NCI-H446 (cell line): ENCODE results near the gene GRK4.

ENCODE experiments used
- DNase-seq, 2 experiments: peaks; one replicate each; lab custom pipeline; 2025; lab: John Stamatoyannopoulos, UW

The GRK4 gene

DNA sequence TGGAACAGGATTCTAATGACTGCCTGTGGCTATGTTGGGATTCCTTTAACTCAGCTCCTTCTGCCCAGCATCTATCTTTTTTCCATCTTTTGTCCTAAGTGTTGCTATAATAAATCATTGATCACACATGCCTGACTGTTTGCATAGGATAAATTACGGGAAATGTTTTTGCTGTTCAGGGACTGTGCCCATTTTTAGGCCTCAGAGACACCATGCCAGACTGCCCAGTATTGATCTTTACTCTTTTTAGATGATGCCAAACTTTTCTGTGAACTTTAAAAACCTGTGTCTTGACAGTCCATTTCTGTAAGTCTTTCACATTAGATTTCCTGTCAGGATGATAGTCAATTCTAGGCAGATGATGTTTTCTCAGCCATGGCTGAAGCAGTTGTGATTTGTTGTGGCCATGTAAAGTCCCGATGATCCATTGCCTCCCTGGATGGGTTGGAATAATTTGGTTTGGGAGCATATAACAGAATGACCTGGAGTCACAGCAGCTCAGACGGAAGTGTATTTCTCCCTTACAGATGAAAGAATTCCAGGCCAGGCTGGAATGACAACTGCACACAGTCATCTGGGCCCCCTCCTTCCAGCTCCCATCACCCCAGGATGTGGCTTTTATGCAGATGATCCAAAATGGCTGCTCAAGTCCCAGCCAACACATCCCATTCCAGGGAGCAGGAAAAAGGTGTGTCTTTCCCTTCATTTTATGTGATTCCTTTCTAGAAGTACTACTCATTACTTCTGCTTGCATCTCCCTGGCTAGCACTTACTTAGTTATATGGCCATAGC lies 107.5 kb downstream of the GRK4 start:
- DNase-seq: no peak

DNA sequence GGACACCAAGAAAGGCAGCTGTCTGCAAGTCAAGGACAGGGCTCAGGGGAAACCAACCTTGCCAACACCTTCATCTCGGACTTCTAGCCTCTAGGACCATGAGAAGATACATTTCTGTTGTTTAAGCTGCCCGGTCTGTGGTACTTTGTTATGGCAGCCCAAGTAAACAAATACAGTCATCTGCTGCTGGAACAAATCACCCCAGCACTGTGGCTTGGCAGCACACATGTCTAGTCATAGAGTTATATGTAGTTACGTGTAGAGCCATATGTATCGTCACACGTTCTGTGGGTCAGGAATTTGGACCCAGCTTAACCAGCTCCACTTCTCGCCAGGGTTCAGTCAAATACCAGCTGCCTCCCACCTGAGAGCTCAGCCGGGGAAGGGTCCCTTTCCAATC lies 108.4 kb downstream of the GRK4 start:
- DNase-seq: no peak

DNA sequence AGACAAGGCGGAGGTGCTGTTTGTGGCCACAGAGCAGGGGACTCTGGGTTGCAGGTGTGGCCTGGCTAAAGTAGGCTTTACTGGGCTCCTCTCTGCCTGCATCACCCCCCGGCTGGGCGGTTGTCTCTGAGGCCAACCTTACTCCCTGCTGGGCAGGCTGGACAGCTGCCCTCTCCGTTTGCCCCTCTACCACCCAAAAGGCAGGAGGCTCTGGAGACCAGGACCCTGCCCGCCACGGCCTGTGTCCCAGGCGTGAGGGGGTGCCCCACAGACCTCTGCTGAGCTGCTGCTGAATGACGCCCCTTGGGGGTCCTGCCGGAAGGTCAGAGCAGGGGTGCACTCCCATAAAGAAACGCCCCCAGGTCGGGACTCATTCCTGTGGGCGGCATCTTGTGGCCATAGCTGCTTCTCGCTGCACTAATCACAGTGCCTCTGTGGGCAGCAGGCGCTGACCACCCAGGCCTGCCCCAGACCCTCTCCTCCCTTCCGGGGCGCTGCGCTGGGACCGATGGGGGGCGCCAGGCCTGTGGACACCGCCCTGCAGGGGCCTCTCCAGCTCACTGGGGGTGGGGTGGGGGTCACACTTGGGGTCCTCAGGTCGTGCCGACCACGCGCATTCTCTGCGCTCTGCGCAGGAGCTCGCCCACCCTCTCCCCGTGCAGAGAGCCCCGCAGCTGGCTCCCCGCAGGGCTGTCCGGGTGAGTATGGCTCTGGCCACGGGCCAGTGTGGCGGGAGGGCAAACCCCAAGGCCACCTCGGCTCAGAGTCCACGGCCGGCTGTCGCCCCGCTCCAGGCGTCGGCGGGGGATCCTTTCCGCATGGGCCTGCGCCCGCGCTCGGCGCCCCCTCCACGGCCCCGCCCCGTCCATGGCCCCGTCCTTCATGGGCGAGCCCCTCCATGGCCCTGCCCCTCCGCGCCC lies 110.0 kb downstream of the GRK4 start:
- no peak for DNase-seq

DNA sequence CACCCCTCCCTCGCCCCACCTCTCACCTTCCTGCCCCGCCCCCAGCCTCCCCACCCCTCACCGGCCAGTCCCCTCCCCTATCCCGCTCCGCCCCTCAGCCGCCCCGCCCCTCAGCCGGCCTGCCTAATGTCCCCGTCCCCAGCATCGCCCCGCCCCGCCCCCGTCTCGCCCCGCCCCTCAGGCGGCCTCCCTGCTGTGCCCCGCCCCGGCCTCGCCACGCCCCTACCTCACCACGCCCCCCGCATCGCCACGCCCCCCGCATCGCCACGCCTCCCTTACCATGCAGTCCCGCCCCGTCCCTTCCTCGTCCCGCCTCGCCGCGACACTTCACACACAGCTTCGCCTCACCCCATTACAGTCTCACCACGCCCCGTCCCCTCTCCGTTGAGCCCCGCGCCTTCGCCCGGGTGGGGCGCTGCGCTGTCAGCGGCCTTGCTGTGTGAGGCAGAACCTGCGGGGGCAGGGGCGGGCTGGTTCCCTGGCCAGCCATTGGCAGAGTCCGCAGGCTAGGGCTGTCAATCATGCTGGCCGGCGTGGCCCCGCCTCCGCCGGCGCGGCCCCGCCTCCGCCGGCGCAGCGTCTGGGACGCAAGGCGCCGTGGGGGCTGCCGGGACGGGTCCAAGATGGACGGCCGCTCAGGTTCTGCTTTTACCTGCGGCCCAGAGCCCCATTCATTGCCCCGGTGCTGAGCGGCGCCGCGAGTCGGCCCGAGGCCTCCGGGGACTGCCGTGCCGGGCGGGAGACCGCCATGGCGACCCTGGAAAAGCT lies 110.9 kb downstream of the GRK4 start, which contains the start of the genes HTT and HTT-AS:
HTT (plus strand) TSS at position 604 of the 768 bp plus-strand sequence; CDS start at position 749, 145 bp downstream.
HTT-AS (minus strand) TSS at position 461 of the 768 bp plus-strand sequence.
- peak; percentile 81 to 92 for DNase-seq

DNA sequence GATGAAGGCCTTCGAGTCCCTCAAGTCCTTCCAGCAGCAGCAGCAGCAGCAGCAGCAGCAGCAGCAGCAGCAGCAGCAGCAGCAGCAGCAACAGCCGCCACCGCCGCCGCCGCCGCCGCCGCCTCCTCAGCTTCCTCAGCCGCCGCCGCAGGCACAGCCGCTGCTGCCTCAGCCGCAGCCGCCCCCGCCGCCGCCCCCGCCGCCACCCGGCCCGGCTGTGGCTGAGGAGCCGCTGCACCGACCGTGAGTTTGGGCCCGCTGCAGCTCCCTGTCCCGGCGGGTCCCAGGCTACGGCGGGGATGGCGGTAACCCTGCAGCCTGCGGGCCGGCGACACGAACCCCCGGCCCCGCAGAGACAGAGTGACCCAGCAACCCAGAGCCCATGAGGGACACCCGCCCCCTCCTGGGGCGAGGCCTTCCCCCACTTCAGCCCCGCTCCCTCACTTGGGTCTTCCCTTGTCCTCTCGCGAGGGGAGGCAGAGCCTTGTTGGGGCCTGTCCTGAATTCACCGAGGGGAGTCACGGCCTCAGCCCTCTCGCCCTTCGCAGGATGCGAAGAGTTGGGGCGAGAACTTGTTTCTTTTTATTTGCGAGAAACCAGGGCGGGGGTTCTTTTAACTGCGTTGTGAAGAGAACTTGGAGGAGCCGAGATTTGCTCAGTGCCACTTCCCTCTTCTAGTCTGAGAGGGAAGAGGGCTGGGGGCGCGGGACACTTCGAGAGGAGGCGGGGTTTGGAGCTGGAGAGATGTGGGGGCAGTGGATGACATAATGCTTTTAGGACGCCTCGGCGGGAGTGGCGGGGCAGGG lies 111.7 kb downstream of the GRK4 start:
- peak; percentile 15 to 35 for DNase-seq

DNA sequence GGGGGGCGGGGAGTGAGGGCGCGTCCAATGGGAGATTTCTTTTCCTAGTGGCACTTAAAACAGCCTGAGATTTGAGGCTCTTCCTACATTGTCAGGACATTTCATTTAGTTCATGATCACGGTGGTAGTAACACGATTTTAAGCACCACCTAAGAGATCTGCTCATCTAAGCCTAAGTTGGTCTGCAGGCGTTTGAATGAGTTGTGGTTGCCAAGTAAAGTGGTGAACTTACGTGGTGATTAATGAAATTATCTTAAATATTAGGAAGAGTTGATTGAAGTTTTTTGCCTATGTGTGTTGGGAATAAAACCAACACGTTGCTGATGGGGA lies 112.2 kb downstream of the GRK4 start:
- DNase-seq: no peak

DNA sequence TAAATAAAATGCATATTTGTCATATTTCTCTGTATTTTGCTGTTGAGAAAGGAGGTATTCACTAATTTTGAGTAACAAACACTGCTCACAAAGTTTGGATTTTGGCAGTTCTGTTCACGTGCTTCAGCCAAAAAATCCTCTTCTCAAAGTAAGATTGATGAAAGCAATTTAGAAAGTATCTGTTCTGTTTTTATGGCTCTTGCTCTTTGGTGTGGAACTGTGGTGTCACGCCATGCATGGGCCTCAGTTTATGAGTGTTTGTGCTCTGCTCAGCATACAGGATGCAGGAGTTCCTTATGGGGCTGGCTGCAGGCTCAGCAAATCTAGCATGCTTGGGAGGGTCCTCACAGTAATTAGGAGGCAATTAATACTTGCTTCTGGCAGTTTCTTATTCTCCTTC lies 114.4 kb downstream of the GRK4 start:
- no peak for DNase-seq

DNA sequence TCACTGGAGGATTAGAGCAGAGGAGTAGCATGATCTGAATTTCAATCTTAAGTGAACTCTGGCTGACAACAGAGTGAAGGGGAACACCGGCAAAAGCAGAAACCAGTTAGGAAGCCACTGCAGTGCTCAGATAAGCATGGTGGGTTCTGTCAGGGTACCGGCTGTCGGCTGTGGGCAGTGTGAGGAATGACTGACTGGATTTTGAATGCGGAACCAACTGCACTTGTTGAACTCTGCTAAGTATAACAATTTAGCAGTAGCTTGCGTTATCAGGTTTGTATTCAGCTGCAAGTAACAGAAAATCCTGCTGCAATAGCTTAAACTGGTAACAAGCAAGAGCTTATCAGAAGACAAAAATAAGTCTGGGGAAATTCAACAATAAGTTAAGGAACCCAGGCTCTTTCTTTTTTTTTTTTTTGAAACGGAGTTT lies 116.3 kb downstream of the GRK4 start:
- DNase-seq: no peak

DNA sequence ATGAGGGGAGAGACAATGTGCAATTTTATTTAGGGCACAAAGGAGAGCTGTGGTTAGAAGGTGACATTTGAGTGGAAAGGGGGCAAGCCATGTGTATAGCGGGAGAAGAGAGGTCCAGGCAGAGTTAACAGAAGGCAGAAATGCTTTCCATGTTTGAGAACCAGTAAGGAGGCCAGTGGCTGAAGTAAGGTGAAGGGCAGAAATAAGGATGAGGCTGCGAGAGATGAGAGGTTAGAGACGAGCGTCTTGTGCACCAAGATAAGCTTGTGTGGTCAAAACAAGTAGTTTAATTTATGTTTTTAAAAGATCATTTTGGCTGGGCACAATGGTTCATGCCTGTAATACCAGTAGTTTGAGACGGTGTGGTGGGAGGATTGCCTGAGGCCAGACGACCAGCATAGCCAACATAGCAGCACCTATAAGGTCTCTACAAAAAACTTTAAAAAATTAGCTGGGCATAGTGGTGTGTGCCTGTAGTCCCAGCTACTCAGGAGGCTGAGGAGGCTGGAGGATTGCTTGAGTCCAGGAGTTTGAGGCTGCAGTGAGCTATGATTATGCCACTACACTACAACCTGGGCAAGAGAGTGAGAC lies 119.6 kb downstream of the GRK4 start:
- DNase-seq: no peak

DNA sequence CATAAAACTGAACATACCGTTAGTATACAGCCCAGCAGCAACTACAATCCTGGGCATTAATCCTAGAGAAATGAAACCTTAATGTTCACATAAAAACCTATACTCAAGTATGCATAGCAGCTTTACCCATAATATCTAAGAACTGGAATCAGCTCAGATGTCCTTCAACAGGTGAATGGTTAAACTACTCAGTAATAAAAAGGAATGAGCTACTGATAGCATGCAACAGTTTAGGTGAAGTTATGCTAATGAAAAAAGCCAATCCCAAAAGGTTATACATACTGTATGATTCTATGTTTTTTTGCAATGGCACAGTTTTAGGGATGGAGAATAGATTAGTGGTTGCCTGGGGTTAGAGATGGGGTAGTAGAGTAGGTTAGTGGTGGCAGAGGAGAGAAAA lies 120.4 kb downstream of the GRK4 start:
- no peak for DNase-seq

DNA sequence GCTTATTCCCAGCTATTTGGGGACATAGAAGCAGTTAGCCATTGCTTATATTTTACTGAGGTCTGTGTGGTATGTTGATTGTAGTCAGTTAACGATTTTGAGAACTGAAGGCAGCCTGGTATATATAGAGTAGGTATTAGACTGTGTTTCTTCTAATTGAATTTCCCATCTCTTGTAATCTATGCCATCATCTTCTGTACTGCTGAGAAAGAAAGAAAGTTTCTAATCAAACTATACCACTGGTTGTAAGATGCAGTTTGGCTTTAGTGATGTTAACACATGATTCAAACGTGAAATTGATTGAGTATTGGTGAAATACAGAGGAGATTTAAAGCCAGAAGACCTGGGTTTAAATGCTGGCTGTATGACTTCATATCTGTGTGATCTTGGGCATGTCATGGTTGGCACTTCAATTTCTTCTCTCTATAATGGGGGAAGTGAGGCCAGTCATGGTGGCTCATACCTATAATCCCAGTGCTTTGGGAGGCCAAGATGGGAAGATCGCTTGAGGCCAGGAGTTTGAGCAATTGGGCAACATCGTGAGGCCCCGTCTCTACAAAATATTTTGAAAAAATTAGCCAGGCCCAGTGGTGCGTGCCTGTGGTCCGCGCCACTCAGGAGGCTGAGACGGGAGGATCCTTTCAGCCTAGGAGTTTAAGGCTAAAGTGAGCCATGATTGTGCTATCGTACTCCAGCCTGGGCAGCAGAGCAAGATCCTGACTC lies 122.7 kb downstream of the GRK4 start:
- DNase-seq: no peak

DNA sequence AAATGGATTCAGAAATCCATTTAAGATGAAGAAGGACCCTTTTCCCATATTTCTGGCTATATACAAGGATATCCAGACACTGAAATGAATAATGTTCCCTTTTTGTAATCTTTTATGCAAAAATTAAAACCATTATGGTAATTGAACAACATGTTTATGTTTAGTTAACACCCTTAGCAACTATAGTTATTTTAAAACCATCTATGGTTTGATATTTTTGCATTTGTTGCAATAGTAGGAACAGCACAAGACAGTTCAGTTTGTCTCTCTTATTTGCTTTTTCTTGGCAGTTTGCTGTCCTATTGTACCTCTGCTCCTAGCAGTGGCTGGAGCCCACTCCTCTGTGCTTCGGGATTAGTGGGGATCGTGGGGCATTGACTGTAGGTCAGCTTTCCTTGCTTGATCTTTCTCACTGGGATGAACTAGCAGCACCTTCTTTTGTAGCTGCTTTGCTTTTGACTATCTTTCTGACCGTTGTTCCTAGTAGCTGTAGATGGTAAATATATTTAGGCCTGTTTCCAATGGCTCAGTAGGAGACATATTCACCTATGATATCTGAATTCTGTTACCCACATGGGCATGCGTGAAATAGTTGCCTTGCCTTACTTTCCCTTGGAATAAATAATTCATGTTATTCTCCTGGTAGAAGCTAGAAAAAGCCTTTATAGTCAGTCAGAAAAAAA lies 123.9 kb downstream of the GRK4 start:
- DNase-seq: no peak
